Gastrocnemius medialis (tissue), 4 donors: Measurements from ENCODE around the gene MAP1LC3B2. TPM values are rescaled to one million over a fixed set of nuclear protein-coding genes. Genes with fewer than 3 reads are reported as not detected.

Experiments
- ATAC-seq, 2 donors: fragments of 150-250 bp; one replicate each; pipeline ENCODE4 v1.9.1; 2016
- DNase-seq, 2 donors: peaks; one replicate each; pipeline ENCODE4 v3.0.0-alpha.2; 2019
- H3K27ac ChIP-seq, 4 donors: fragments of 200-600 bp; sonication (generic); 1 replicate in 1 of 4; 2 replicates in 3 of 4; pipeline ENCODE4 v1.5.1; 2016 to 2018; ENCODE audit warnings: mild to moderate bottlenecking in 2 of 4, moderate library complexity in 1 of 4
- H3K27me3 ChIP-seq, 3 donors: fragments of 200-600 bp; sonication (generic) in 2 of 3; 1 replicate in 1 of 3; 2 replicates in 2 of 3; pipeline versions ENCODE4 v1.5.1 to v1.6.0; 2016 to 2019; ENCODE audit warnings: mild to moderate bottlenecking in 1 of 3, moderate library complexity in 1 of 3
- H3K36me3 ChIP-seq, 2 donors: fragments of 200-600 bp; sonication (generic) in 1 of 2; one replicate each; pipeline ENCODE4 v1.5.1; 2017 to 2018
- H3K4me1 ChIP-seq, 2 donors: fragments of 200-600 bp; sonication (generic) in 1 of 2; one replicate each; pipeline ENCODE4 v1.5.1; 2016 to 2017; ENCODE audit warnings: mild to moderate bottlenecking in 2 of 2
- H3K4me3 ChIP-seq, 4 donors: fragments of 200-600 bp; sonication (generic) in 3 of 4; 1 replicate in 1 of 4; 2 replicates in 3 of 4; pipeline ENCODE4 v1.5.1; 2016 to 2019; ENCODE audit warnings: mild to moderate bottlenecking in 2 of 4
- H3K9me3 ChIP-seq, 3 donors: fragments of 200-600 bp; sonication (generic) in 2 of 3; 1 replicate in 1 of 3; 2 replicates in 2 of 3; pipeline ENCODE4 v1.5.1; 2016 to 2019
- POLR2A ChIP-seq, 2 donors: fragments of 450-650 bp; IDR thresholded peaks; one replicate each; pipeline ENCODE4 v1.6.1; 2017; ENCODE audit warnings: antibody characterized with exemption in 2 of 2, mild to moderate bottlenecking in 2 of 2, moderate library complexity in 2 of 2
- in situ Hi-C, 4 donors: fragments of 200-750 bp; cut with MboI; loops; one replicate each; pipeline versions ENCODE4 v1.15.0 to v1.8.0; 2017; ENCODE audit warnings: low sequenced_read_pairs in 4 of 4
- intact Hi-C: fragments of 100-400 bp; cut with DNase I; formaldehyde crosslinking; loops from one replicate; pipeline ENCODE4 v1.15.1; 2023; ENCODE audit warnings: low total_unique reads
- total RNA-seq, 4 donors: library from RNA; depleted of rRNA; stranded (reverse); fragments of >200 nt; gene quantifications; one replicate each; pipeline versions ENCODE4 v1.1.0 to v1.2.3, GENCODE V29; 2016
- TF ChIP-seq, protein P1 (sequence below), 5 experiments: fragments of 450-650 bp in 3 of 5; fragments of 200-600 bp in 2 of 5; sonication (generic) in 2 of 5; IDR thresholded peaks in 4 of 5; conservative IDR thresholded peaks in 1 of 5; 1 replicate in 4 of 5; 2 replicates in 1 of 5; pipeline ENCODE4 v1.5.1; 2016 to 2019; ENCODE audit warnings: antibody characterized with exemption in 5 of 5, mild to moderate bottlenecking in 3 of 5, moderate library complexity in 3 of 5

The MAP1LC3B2 gene
- total RNA-seq, 4 donors from 2014 or later = 0.68 to 2.5 (median 1.4) TPM

DNA sequence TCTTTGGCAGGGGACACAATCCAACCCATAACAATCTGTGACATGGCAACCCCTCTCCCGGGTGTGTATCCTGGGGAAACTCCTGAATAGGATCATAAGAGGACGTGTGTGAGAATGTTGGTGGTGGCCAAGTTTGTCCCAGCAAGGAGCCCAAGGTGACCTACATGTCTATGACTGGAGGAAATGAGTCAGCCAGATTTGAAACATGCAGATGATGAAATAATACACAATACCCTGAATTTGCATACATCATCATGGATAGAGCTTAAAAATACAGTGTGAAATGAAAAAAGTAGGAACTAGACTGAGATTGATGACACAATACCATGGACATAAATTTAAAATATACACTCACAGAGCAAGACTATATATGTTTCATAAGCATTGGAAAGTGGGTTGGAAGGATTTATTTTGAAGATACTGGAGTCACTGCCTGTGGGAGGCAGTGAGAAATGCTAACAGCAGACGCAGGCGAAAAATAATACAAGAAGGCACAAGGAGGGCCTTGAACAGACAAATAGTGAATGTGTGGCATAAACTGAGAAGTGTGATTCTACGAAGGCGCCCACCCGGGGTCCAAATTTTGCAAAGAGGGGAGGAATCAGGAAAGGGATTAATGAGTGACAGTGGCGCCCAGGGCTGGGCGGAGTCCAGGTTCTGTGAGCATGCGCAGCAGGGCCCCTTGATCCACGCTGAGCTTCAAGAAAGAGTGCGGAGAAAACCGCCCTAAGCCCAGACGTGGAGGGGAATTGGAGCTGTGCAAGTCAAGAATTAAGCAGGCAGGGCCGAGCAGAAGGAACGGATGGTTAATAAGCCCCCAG is 7.0 kb upstream of the MAP1LC3B2 start:
- H3K36me3 ChIP-seq = no peaks in the 10 kb centered on the region
- TF ChIP-seq, protein P1, sequence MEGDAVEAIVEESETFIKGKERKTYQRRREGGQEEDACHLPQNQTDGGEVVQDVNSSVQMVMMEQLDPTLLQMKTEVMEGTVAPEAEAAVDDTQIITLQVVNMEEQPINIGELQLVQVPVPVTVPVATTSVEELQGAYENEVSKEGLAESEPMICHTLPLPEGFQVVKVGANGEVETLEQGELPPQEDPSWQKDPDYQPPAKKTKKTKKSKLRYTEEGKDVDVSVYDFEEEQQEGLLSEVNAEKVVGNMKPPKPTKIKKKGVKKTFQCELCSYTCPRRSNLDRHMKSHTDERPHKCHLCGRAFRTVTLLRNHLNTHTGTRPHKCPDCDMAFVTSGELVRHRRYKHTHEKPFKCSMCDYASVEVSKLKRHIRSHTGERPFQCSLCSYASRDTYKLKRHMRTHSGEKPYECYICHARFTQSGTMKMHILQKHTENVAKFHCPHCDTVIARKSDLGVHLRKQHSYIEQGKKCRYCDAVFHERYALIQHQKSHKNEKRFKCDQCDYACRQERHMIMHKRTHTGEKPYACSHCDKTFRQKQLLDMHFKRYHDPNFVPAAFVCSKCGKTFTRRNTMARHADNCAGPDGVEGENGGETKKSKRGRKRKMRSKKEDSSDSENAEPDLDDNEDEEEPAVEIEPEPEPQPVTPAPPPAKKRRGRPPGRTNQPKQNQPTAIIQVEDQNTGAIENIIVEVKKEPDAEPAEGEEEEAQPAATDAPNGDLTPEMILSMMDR (IDR thresholded peaks at IDR 0.05 in 4 of 5, conservative IDR thresholded peaks at IDR 0.05 in 1 of 5) = no peak
- TF ChIP-seq POLR2A (IDR thresholded peaks at IDR 0.05) = no peak
- no peak overlapping the region for H3K4me3 ChIP-seq
- intact Hi-C loops (no loop called here), in situ Hi-C loops (no loop called here)
- no peak overlapping the region for H3K27ac ChIP-seq
- H3K27me3 ChIP-seq = no peaks in the 10 kb centered on the region
- ATAC-seq = no peak
- no peaks in the 10 kb centered on the region for H3K9me3 ChIP-seq
- peaks cover 10 to 11% of the 10 kb centered on the region in 2 donors for H3K4me1 ChIP-seq
- DNase-seq = no peak

DNA sequence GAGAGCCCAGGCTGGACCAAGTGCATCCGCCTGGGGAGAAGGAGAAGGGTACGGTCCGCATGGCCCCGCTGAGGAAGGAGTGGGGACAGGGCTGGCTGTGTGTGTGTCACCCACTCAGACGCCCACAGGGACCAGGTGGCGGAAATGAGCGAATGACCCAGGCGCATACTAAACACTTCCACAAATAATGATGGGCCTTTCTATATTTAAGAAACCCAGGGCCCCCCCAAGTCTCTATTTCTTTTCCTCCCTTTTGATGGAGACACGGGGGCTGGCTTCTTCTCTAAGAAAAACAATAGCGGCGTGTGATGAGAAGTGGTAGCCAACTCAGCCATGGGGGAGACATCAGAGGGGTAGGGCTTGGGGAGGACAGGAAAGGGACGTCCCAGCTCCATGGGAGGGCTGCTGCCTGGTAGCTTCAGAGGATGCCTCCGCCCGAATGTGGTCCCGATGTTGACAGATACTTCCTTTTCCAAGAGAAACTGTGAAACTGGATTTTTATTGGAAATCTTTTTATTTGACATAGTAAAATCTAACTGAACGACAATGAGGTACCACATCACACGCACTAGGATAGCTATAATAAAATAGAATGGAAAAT is 6.3 kb upstream of the MAP1LC3B2 start:
- intact Hi-C loops (no loop called here), in situ Hi-C loops (no loop called here)
- Histone ChIP-seq H3K36me3 (no peaks in the 10 kb centered on the region), H3K4me1 (peaks cover 7 to 10% of the 10 kb centered on the region in 2 donors), H3K27ac (no peak overlapping the region), H3K9me3 (no peaks in the 10 kb centered on the region), H3K4me3 (no peak overlapping the region), H3K27me3 (no peaks in the 10 kb centered on the region)
- ATAC-seq (no peak), DNase-seq (no peak)
- no peak for TF ChIP-seq POLR2A (IDR thresholded peaks at IDR 0.05)
- TF ChIP-seq, protein P1 (IDR thresholded peaks at IDR 0.05 in 4 of 5, conservative IDR thresholded peaks at IDR 0.05 in 1 of 5) = no peak

DNA sequence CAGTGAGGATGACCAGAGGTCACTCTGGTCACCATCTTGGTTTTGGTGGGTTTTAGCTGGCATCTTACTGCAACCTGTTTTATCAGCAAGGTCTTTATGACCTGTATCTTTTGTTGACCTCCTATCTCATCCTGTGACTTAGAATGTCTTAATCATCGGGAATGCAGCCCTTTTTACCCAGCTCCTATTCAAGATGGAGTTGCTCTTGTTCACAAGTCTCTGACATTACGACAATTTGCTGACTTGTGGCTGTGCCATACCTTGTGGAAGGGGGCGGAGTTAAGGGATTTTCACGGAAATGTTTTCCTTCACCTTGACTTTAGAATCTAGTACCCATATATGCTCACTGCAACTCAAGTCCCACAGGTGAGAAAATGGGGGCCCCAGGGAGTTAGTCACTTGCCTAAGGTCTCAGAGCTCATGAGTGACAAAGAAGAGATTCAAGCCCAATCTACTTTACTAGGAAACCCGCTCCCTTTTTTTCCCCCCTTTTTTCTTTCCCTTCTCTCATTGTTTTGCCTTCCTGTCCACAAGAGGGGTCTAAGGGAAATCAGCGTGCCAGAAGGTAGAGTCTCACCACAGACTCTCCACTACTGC is 2.7 kb upstream of the MAP1LC3B2 start:
- Histone ChIP-seq H3K9me3 (no peaks in the 10 kb centered on the region), H3K36me3 (no peaks in the 10 kb centered on the region), H3K4me1 (peaks cover 11 to 12% of the 10 kb centered on the region in 2 donors), H3K4me3 (no peak overlapping the region), H3K27ac (no peak overlapping the region), H3K27me3 (no peaks in the 10 kb centered on the region)
- no peak for ATAC-seq
- no peak for TF ChIP-seq POLR2A (IDR thresholded peaks at IDR 0.05)
- TF ChIP-seq, protein P1 (IDR thresholded peaks at IDR 0.05 in 4 of 5, conservative IDR thresholded peaks at IDR 0.05 in 1 of 5) = no peak
- DNase-seq = no peak
- in situ Hi-C loops (no loop called here), intact Hi-C loops (no loop called here)

DNA sequence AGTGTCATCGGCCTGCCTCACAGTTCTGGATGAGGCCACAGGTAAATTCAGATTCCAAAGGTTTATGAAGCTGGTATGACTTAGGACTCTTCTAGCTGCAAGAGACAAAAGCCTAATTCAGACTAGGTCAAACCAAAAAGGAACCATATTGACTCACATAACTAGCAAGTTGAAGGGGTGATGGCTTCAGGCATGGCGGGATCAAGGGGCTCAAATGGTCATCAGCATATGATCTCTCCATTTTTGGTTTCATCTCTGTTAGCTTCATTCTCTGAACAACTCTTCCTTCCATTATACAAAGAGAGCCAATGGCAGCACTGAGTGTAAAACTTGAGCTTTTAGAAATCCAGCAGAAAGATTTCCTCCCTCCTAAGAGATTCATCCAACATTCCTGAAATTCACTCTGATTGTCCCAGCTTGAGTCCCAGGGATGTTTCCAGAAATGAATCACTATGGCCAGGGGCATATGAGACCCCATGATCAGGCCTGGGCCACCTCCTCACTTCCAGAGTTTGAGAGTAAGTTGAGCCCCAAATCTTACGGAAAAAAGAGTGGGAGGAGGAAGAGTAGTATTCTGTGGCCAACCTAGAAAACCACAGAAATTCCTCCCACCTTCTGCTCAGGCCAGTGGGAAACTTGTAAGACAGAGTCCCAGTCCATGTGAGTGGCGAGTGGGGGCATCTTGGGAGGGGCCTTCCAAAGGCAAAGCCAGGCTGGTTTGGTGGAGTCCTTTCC is 2.0 kb upstream of the MAP1LC3B2 start:
- H3K36me3 ChIP-seq = no peaks in the 10 kb centered on the region
- H3K27me3 ChIP-seq = no peaks in the 10 kb centered on the region
- DNase-seq = no peak
- no peak overlapping the region for H3K27ac ChIP-seq
- no peak for ATAC-seq
- no peaks in the 10 kb centered on the region for H3K9me3 ChIP-seq
- peaks cover 11 to 12% of the 10 kb centered on the region in 2 donors for H3K4me1 ChIP-seq
- TF ChIP-seq, protein P1 (IDR thresholded peaks at IDR 0.05 in 4 of 5, conservative IDR thresholded peaks at IDR 0.05 in 1 of 5) = no peak
- TF ChIP-seq POLR2A (IDR thresholded peaks at IDR 0.05) = no peak
- intact Hi-C loops = no loop called here
- no peak overlapping the region for H3K4me3 ChIP-seq
- in situ Hi-C loops = no loop called here
